SJCRH30 (cell line): Measurements from ENCODE around the gene CD300LF. TPM values are rescaled to one million over a fixed set of nuclear protein-coding genes. Genes with fewer than 3 reads are reported as not detected.

Source experiments
- DNase-seq, 2 experiments: peaks; one replicate each; pipeline ENCODE4 v3.0.0-alpha.2; 2015 to 2020
- H3K27ac ChIP-seq: fragments of 250-450 bp; sonication (Bioruptor Pico); 2 replicates; pipeline ENCODE4 v1.5.1; 2020; ENCODE audit warnings: mild to moderate bottlenecking, moderate library complexity
- H3K27me3 ChIP-seq: fragments of 250-450 bp; sonication (Bioruptor Pico); 2 replicates; pipeline ENCODE4 v1.5.1; 2020; ENCODE audit warnings: mild to moderate bottlenecking, moderate library complexity
- H3K36me3 ChIP-seq: fragments of 250-450 bp; sonication (Bioruptor Pico); 2 replicates; pipeline ENCODE4 v1.5.1; 2020; ENCODE audit warnings: mild to moderate bottlenecking, moderate library complexity
- H3K4me1 ChIP-seq: fragments of 250-450 bp; sonication (Bioruptor Pico); 2 replicates; pipeline ENCODE4 v1.5.1; 2020; ENCODE audit warnings: mild to moderate bottlenecking, moderate library complexity
- H3K4me3 ChIP-seq: fragments of 250-450 bp; sonication (Bioruptor Pico); 2 replicates; pipeline ENCODE4 v1.5.1; 2020; ENCODE audit warnings: mild to moderate bottlenecking, moderate library complexity
- H3K9me3 ChIP-seq: fragments of 250-450 bp; sonication (Bioruptor Pico); replicated peaks from 2 replicates; pipeline ENCODE4 v1.5.1; 2020; ENCODE audit warnings: mild to moderate bottlenecking, moderate library complexity
- total RNA-seq: library from RNA; depleted of rRNA; stranded (reverse); fragments of >200 nt; shearing (Covaris generic); gene quantifications from 2 replicates; pipeline ENCODE4 v1.2.3, GENCODE V29; 2014

The CD300LF gene
- total RNA-seq, 1 experiment from 2014 or later: not detected

DNA sequence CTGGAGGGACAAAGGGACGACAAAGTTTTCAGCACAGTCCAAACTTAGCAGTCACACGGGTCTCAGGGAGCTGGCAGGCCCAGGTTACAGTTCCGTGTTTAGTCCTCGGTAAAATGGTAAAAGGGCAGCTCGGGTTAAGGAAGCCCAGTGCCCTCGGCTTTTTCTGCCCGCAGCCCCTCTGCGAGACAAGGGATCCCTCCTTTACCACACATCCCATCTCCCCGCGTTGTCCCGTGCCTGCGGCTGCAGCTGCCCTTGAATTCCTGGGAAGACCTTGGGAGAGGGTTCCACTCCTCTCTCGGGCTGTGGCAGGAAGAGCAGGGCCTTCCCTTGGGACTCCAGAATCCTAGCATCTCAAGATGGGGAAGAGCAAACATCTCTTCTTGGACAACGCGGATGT, 17.1 kb upstream of the CD300LF start:
- peaks cover 4% of the 10 kb centered on the region; the same call in 1 of the 2 replicates for H3K27me3 ChIP-seq
- H3K27ac ChIP-seq: no peak overlapping the region
- H3K4me1 ChIP-seq: peaks cover 4% of the 10 kb centered on the region; the same call in 1 of the 2 replicates
- no peak for DNase-seq
- H3K9me3 ChIP-seq: peaks cover 8% of the 10 kb centered on the region; the same call in 1 of the 2 replicates
- no peaks in the 10 kb centered on the region for H3K36me3 ChIP-seq
- H3K4me3 ChIP-seq: no peak overlapping the region

DNA sequence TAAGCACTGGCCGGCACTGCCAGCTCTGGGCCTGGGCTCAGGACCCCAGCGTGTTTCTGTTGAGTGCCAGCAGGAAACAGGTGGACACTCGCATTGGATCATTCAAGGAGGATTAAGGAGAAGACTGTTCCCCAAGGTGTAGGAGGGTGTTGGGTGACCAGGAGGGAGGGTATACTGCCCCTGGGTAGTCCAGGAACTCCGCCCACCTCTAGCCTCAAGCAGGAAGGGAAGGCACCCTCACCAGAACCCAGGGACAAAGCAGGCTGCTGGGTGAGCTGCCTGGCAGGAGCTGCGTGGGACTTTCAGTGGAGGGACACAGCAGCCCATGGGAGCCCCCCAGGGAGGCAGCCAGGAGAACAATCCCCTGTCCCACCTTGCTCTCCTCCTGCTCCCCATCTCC, 16.6 kb upstream of the CD300LF start:
- Histone ChIP-seq H3K9me3 (peaks cover 8% of the 10 kb centered on the region; the same call in 1 of the 2 replicates), H3K27ac (no peak overlapping the region), H3K4me3 (no peak overlapping the region), H3K36me3 (no peaks in the 10 kb centered on the region), H3K27me3 (peaks cover 4% of the 10 kb centered on the region; the same call in 1 of the 2 replicates), H3K4me1 (peaks cover 9% of the 10 kb centered on the region)
- no peak for DNase-seq

DNA sequence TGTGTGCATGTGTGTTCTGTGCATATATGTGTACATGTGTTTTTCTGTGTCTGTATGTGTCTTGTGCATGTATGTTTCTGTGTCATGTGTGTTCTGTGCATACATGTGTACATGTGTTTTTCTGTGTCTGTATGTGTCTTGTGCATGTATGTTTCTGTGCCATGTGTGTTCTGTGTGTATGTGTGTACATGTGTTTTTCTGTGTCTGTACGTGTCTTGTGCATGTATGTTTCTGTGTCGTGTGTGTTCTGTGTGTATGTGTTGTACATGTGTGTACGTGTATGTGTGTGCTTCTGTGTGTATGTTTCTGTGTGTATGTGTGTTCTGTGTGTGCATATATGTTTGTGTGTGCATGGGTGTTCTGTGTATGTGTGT, 16.0 kb upstream of the CD300LF start:
- Histone ChIP-seq H3K27me3 (peaks cover 4% of the 10 kb centered on the region; the same call in 1 of the 2 replicates), H3K9me3 (peaks cover 8% of the 10 kb centered on the region; the same call in 1 of the 2 replicates), H3K36me3 (no peaks in the 10 kb centered on the region), H3K4me1 (peaks cover 16% of the 10 kb centered on the region), H3K27ac (no peak overlapping the region), H3K4me3 (no peak overlapping the region)
- DNase-seq: no peak

DNA sequence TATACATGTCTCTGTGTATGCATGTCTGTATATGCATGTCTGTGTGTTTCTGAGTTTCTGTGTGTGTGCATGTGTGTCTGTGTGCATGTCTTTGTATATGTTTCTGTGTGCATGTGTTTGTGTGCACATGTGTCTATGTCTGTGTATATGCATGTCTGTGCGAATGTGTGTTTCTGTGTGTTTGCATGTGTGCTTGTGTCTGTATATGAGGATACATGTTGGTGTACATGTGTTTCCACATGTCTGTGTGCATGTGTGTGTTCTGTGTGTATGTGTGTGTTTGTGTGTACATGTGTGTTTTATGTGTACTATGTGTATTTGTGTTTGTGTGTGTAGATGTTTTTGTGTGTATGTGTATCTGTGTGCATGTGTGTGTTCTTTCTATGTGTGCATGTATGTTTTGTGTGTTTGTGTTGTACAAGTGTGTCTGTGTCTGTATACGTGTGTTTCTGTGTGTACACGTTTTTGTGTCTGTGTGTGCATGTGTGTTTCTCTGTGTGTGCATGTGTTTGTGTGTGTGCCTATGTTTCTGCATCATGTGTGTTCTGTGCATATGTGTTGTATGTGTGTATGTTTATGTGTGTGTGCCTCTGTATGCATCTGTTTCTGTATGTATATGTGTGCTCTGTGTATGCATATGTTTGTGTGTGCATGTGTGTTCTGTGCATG, 15.4 kb upstream of the CD300LF start:
- no peaks in the 10 kb centered on the region for H3K36me3 ChIP-seq
- no peak overlapping the region for H3K4me3 ChIP-seq
- peaks cover 4% of the 10 kb centered on the region; the same call in 1 of the 2 replicates for H3K27me3 ChIP-seq
- H3K27ac ChIP-seq: no peak overlapping the region
- peaks cover 8% of the 10 kb centered on the region; the same call in 1 of the 2 replicates for H3K9me3 ChIP-seq
- DNase-seq: no peak
- H3K4me1 ChIP-seq: peaks cover 18% of the 10 kb centered on the region

DNA sequence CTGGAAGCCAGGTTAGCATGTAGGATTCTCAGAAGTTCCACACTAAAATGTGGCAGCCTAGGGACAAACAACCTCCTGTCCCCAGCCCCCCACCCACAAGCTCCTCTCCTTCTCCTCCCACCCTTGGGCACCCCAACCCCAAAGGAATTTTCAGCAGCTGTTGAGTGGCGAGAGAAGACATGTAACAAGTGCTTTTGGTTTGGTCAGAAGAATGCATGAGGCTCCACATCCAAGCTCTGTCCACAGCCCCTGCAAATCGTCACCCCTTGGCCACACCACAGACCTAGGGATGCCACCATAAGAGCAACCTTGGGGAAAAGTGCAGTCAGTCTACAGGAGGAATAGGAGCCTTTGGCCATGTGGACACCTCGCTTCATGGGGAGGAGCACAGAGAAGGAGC, 12.4 kb upstream of the CD300LF start:
- Histone ChIP-seq H3K4me1 (peaks cover 21% of the 10 kb centered on the region), H3K9me3 (peaks cover 8% of the 10 kb centered on the region; the same call in 1 of the 2 replicates), H3K36me3 (no peaks in the 10 kb centered on the region), H3K27me3 (no peaks in the 10 kb centered on the region), H3K4me3 (no peak overlapping the region), H3K27ac (no peak overlapping the region)
- DNase-seq: no peak

DNA sequence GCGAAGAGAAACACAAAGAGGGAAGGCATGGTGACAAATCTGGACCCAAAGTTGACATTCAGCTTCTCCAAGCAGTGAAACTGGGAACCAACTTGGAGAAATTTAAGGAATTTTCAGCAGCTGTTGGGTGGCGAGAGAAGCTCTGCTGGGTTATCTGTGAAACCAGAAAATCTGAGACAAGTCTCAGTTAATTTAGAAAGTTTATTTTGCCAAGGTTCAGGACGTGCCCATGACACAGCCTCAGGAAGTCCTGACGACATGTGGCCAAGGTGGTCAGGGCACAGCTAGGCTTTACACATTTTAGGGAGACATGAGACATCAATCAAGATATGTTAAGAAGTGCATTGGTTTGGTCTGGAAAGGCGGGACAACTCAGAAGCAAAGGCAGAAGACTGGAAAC, 11.2 kb upstream of the CD300LF start:
- Histone ChIP-seq H3K36me3 (no peaks in the 10 kb centered on the region), H3K27me3 (peaks cover 3% of the 10 kb centered on the region), H3K9me3 (peaks cover 8% of the 10 kb centered on the region; the same call in 1 of the 2 replicates), H3K27ac (peak overlapping the region; percentile 25; the same call in 1 of the 2 replicates), H3K4me3 (no peak overlapping the region), H3K4me1 (peaks cover 21% of the 10 kb centered on the region)
- no peak for DNase-seq

DNA sequence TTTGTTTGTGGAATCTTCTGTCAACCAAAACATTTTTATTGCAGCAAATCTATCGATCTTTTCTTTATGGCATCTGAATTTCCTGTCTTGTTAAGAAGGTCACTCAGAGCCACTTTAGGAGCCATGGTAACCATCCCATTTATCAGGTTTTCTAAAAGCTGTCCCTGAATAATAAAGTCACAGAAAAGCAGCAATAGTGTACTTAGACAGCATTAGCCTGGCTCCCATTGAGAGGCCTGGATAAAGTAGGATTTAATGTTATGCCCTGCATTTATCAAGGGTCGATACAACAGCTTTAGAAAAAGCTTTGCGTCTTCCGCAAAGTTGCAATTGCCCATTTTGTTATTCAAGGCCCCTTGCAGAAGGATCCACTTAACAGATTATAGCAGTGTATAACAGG, 10.1 kb upstream of the CD300LF start:
- no peak for DNase-seq
- peaks cover 21% of the 10 kb centered on the region for H3K4me1 ChIP-seq
- no peaks in the 10 kb centered on the region for H3K9me3 ChIP-seq
- peaks cover 11% of the 10 kb centered on the region for H3K27me3 ChIP-seq
- no peak overlapping the region for H3K4me3 ChIP-seq
- no peaks in the 10 kb centered on the region for H3K36me3 ChIP-seq
- no peak overlapping the region for H3K27ac ChIP-seq

DNA sequence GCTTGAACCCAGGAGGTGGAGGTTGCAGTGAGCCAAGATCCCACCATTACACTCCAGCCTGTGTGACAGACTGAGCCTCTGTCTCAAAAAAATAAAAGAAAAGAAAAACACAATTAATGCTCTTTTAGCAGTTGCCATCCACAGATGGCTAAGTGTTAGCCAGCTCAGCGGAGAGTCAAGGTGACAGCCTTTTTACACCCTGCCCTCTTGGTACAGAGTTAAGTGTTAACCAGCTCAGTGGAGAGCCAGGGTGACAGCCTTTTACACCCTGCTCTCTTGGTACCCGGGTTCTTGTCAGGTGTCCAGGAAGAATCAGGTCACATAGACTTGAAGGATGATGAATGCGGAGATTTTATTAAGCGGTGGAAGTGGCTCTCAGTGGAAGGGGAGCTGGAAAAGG, 7.8 kb upstream of the CD300LF start:
- Histone ChIP-seq H3K4me3 (no peak overlapping the region), H3K36me3 (no peaks in the 10 kb centered on the region), H3K27ac (no peak overlapping the region), H3K4me1 (peaks cover 21% of the 10 kb centered on the region), H3K9me3 (no peaks in the 10 kb centered on the region), H3K27me3 (peaks cover 34% of the 10 kb centered on the region)
- no peak for DNase-seq

DNA sequence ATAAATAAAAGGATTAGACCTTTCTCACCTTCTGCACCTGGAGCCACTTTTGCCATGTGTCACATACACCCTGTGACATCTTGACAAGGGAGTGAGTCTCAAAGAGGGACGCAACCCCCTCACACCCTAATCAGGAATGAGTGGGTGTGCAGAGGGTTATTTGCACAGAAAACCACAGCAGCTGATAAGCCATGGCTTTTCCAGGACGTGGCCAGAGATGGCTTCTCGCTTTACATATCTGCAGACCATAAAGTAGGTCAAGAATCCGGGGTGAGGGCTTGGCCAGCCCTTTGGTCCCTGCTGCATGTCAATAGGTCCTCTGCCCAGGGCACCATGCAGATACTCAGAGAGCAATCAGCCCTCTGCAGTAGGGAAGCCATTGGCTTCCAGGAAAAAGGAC, 2.4 kb upstream of the CD300LF start:
- no peaks in the 10 kb centered on the region for H3K4me1 ChIP-seq
- no peaks in the 10 kb centered on the region for H3K9me3 ChIP-seq
- no peak overlapping the region for H3K27ac ChIP-seq
- H3K27me3 ChIP-seq: peaks cover 51% of the 10 kb centered on the region
- no peaks in the 10 kb centered on the region for H3K36me3 ChIP-seq
- no peak for DNase-seq
- no peak overlapping the region for H3K4me3 ChIP-seq

DNA sequence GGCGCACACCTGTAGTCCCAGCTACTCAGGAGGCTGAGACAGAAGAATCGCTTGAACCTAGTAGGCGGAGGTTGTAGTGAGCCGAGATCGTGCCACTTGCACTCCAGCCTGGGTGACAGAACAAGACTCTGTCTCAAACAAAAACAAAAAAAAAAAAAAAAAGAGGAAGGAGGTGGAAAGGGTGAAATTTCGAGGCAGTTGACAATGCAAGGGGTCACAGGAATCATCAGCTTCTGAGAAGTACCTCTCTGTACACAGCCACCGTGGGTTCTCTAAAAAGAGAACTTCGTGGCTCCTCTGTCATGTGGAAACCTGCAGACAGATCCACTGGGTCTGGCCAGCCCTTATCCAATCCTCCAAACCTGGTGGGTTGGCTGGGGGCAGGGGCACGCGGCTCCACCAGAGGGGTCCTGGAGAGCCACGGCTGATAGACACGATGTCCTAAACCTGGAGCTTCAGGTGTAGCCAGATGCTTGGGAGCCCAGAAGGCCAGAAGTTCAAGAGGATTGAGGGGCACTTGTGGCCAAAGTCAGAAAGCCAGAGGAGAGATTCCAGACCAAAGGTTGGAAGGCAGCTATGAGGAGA, 540 bp upstream of the CD300LF start:
- Histone ChIP-seq H3K27ac (no peak overlapping the region), H3K4me1 (no peaks in the 10 kb centered on the region), H3K36me3 (no peaks in the 10 kb centered on the region), H3K27me3 (peaks cover 45% of the 10 kb centered on the region), H3K4me3 (no peak overlapping the region), H3K9me3 (no peaks in the 10 kb centered on the region)
- DNase-seq: no peak

DNA sequence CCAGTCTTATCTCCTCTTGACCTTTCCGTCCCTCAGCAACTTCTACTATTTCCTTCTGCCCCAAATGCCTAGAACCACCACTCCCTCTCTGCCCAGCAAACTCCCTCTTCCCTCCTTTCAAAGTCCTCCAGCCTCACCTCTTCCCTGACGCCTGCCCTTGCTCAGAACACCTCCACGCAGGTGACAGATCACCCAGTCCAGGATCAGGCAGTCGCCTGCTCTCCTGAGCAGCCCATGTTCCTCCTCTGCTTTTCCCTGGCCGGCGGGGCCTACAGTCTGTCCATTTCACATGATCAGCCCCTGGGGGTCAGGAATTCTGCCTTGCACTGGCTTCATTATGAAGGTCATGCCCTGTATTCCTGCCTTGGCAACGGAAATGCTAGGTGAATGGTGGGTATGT, 422 bp downstream of the CD300LF start:
- H3K27ac ChIP-seq: no peak overlapping the region
- H3K4me3 ChIP-seq: no peak overlapping the region
- peaks cover 37% of the 10 kb centered on the region for H3K27me3 ChIP-seq
- no peaks in the 10 kb centered on the region for H3K36me3 ChIP-seq
- no peak for DNase-seq
- no peaks in the 10 kb centered on the region for H3K9me3 ChIP-seq
- H3K4me1 ChIP-seq: no peaks in the 10 kb centered on the region

DNA sequence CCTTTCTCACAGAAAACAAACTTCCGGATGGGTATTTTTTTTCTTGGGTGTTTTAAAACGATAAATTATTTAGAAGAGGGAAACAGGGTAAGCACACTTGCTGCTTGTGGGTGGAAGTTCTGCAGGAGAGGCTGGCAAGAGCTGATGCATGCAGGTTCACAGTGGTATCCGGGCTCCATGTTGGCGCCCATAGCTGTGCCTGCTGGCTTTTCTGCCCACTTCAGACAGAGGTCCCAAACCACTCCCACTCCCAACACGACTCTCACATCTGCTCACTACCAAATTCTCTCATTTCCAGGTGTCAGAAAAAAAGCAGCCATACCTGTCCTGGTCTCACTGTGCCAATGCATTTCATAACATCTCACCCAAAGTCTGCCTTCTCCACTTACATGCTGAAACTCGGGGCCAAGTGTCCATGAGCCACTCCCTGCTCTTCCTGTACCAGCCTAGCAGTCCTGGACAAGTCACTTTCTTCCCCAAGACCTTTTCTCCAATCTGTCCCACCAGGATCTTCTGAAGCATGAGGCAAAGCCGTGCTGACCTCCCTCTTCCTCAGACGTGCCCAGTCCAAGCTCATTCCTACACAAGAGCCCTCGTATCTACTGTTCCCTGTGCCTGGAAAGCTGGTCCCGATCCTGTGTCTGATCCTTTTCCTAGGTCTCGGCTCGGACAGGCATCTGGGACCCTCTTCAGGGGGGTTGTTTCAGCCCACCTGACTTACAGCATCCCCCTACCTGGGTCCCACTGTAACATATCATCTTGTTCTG, 1.5 kb downstream of the CD300LF start:
- Histone ChIP-seq H3K27ac (no peak overlapping the region), H3K27me3 (peaks cover 26% of the 10 kb centered on the region), H3K4me3 (no peak overlapping the region), H3K4me1 (no peaks in the 10 kb centered on the region), H3K9me3 (no peaks in the 10 kb centered on the region), H3K36me3 (no peaks in the 10 kb centered on the region)
- no peak for DNase-seq

DNA sequence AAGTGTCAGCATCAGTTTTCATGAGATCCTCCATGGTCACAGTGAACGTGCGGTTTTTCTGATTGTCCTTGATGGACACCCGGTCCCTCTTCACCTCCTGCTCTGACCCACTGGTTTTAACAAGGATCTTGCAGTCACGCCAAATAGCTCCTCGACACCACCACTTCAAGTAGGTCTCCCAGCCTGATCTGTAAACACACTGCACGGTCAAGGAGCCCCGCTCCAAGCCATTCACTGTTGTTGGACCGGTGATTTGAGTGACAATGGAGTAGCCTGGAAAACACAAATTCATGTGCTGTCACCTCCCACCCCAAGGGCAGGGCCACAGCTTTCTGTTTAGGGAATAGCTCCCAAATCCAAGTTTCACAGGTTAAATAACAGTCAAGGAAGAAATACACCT, 8.2 kb downstream of the CD300LF start:
- H3K4me1 ChIP-seq: no peaks in the 10 kb centered on the region
- no peaks in the 10 kb centered on the region for H3K36me3 ChIP-seq
- H3K27me3 ChIP-seq: peaks cover 22% of the 10 kb centered on the region
- H3K4me3 ChIP-seq: no peak overlapping the region
- H3K9me3 ChIP-seq: no peaks in the 10 kb centered on the region
- no peak overlapping the region for H3K27ac ChIP-seq
- DNase-seq: no peak

DNA sequence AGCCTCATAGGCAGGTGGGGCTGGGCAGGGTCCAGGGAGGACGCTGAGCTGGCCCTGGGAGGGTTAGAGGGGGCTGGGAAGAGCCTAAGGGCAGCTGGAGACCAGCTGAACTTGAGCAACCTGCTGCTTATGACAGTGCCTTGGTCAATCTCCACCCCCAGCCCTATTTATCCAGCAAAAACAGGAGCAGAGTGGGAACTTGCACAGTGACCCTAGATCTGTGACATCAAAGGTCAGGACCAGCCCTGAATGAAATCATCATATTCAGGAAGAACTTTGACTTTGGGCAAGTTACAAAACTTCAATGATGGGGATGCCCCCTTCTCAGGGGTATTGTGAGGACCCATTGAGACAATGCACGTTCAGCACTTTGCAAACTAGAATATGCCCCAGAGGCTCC, 9.4 kb downstream of the CD300LF start:
- no peaks in the 10 kb centered on the region for H3K4me1 ChIP-seq
- H3K27me3 ChIP-seq: peaks cover 27% of the 10 kb centered on the region
- H3K9me3 ChIP-seq: no peaks in the 10 kb centered on the region
- H3K4me3 ChIP-seq: no peak overlapping the region
- H3K27ac ChIP-seq: no peak overlapping the region
- no peak for DNase-seq
- H3K36me3 ChIP-seq: no peaks in the 10 kb centered on the region
